SKM-1 treated with dmso at 0.1 percent for 144 hours (cell line): ENCODE results near the gene NHLH2.

Experiments used
- DNase-seq: peaks from one replicate; lab custom pipeline; 2025; ENCODE audit not compliant: unreplicated experiment; lab: John Stamatoyannopoulos, UW

NHLH2 gene

DNA sequence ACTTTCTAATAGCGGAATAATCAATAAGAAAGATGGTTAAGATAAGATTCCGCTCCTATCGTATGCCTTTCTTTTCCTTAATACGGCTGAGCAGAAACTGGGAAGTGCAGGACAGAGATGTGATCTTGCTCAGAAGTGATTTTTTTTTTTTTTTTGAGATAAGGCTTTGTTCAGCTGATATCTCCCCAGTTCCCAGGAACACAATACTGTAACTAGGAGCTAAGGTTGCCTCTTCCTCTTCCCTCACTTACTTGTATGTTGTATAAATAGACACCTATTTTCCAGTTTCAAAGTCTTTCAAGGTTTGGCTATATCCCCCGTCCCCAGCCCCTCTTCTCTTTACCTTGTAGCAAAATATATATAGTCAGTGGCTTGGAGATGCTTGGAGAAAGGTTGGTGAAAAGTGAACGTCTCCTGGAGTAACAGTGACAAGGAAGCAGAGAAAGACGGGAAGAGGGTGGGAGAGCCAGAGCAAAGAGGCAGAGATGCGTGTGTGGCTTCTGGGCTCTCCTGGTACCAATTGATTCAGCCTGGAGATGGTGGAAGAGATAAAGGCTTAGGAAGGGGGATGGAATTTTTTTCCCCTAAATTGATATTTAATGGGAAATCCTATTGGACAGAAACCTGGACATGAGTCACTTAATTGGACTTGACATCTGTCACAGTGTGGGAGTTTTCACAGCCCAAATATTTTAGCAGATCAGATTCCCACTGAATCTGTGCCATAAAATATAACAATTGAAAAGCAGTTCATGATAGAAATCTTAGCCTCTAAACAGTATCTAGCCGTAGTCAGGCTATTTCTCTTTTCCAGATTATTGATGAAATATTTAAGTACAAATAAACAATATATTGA is at the start of gene NHLH2:
TSS of gene NHLH2 (minus strand) at position 522 of the 856 bp plus-strand sequence. CDS start 2,754 bp downstream, outside the sequence.
- no peak for DNase-seq

DNA sequence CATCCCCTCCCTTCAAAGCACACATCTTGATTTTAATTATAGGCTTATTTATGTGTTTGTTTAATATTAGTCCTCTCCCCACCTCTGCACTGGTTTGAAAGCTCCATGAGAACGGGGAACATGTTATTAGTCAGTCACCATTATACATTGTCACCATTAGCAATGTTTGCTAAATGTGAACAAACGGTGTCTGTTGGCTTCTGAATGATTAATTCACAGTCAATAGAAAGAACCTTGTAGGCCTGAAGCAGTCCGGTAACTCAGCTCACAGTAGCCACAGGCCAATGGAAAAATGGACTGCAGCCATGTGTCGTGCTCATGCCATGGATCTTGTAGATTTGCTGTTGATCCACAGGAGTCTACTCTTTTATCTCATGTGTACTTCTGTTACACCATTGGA is 49.7 kb upstream of the NHLH2 start:
- DNase-seq, result no peak

DNA sequence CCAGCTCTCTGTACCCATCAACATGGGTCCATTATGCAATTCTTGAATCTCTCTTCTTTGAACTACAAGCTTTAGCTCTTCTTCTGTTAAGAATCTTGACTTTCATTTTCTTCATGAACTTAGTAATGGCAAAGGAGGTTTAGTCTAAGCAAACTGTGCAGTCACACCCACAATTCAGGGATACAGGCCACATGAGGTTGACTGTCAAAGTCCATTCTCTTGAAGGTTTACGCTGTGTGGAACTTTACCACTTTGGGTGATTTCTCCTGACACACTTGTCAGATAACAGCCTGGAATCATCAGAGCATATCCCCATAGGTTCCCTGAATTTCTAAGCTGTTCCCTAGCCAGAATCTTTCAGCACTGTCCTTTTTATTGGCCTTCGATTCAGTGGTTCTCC is 48.0 kb upstream of the NHLH2 start:
- DNase-seq, result no peak

DNA sequence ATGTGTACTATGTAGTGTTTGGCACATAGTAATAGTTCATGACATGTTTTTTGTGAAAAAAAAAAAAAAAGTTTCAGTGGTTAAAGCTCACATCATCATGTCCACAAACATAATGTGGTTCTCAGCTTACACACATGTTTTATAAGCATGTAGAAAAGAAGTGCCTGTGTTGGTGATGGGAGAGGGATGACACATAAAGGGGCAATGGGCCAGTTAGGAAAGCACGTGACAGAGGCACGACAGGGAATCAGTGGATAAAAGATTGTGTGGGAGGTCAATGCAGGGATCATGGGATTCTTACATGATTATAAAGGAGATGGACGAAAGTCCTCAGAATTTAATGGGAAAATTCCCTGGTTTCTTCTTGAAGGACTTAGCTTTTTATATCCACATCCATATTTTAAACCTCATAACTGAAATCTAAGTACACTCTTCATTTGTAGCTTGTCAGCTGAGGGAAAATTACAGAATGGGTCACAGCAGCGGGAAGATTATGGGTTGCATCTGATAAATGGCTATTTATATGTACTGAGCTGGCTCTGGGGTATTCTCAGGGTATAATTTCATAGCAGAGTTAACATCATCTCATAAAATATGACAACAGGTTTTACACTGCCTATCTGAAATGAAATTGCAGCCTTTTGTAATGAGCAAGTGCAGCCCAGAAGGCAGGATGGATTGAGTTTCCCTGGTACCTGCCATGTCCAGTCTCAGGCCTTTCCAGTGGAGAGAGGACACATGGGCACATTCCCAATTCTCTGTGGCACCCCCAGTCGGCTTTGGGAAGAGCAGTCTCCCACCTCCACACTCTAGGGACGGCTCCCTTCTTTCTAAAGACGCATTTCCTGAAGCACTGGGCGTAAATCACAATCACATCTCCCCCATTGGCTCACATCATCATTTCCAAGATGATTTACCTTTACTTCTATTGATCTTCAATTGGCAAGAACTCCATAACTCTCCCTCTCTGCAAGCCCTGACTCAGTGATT is 42.3 kb upstream of the NHLH2 start:
- DNase-seq, result no peak

DNA sequence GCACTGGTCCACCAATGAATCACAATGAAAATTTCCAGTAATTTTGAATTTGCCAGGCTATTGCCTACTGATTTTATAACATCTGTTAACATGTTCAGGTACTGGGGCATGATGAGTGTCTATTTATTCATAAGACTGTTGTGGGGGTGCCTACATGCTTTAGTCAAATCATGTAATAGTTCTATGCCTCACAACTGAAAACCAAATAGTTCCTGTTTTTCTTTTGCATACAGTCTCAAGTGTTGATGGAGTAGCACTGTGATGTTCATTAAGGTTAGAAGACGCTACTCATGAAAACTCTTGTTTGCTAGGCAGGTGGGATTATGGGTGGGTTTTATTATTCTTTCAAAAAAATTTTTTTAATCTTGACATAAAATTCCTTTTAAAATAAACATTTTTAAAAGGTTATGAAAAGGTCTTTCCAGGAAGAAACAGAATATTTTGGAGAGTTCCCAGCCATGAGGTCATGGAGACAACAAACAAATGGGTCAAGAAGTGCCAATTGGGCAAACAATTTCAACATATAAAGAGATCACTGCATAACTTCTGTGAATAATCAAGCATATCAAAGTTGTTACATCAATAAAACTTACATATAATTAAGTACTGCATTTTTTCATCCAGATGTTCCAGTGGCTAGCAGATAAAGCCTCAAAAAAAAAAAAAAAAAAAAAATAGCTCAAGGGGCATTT is 40.2 kb upstream of the NHLH2 start:
- no peak for DNase-seq

DNA sequence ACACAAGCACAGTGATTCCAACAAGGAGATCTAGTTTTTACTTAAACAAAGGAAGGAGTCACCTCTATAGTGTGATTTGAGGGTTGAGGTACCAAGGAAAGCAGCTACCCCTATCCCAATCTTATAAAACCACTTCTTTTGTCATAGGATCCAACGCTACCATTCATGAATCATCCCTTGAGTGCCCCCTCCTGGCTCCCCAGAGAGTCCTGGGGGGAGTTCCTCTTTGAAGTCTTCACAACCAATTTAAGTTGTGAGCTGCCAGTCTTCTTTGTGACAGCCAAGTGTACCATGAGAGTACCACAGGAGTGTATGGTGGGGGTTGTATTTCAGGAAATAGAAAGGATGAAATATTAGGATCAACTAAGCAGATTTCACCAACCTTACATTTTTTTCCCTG is 39.1 kb upstream of the NHLH2 start:
- DNase-seq, result no peak

DNA sequence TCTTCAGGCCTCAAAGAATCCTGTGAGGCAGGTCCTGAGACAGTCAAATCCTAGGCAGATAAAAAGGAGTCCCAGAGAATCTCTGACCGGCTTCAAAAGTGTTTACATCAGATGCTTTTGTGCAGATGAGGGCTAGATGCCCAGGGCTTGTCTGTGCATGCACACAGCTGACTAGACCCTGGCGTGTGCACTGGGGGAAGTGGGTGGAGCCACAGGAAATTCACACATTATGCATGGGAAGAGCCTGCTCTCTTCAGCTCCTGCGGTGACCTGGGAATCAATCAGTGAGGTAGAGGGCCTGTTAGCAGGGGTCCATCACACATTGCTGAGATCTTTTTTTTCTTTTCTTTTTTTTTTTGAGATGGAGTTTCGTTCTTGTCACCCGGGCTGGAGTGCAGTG is 36.6 kb upstream of the NHLH2 start:
- no peak for DNase-seq

DNA sequence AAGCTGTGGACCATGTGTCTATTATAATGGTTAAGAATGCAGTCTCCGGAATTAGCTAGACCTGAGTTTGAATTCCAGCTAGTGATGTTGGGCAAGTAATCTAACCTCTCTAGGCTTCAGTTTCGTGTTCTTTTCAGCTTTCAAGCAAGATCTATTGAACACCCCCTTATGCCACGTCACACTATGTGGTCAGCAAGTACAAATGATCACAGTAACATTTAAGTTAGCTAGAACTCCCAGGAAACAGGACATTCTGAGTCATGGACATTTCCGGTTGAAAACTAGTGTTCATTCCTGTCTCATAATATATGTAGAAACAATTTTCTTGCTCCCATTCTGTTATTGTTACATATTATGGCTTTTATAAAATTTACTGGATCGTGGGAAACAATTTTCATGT is 34.0 kb upstream of the NHLH2 start:
- DNase-seq, result no peak

DNA sequence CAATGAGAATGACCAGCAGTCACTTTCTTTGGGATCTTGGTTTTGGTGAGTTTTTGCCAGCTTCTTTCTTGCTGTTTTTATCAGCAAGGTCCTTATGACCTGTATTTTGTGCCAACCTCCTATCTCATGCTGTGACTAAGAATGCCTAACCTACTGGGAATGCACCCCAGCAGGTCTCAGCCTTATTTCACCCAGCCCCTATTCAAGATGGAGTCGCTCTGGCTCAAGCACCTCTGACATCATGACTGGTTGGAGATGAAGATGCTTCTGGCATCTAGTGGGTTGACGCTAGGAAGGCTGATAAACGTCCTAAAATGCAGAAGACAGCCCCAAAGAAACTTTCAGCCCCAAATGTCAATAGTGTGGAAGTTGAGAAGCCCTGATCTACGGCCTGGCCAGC is 33.6 kb upstream of the NHLH2 start:
- no peak for DNase-seq

DNA sequence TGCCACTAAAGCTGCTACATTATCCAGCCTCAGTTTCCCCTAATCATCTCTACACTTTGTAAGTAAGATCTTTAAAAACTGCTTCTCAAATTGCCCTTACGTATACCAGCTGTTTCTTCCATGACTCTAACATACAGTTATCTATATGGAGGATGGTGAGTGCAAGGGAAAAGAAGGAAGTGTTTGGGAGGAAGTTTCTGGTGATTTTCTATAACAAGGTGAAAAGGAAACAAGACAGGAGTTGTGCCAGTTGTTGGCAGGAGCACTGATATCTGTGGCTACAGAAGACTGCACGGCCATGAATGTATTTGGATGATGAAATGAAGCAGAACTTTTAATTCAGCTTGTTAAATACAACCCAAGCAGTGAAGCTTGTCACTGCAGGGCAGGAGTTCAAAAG is 32.3 kb upstream of the NHLH2 start:
- peak; percentile 76 for DNase-seq

DNA sequence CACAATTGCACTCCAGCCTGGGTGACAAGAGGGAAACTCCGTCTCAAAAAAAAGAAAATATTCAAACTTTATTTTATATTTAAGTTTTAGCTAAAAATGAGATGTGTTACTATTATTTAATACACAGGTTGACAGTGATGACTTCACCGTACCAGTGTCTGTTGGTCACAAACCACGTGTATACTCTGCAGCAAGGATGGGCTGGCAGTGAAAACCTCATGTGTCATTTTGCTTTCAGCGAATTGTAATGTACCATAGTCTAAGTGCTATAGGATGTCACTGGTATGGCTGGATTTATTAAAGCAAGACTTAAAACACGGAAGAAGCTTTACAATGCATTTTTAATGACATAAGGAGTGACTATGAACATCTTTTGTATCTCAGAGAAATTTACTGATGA is 28.1 kb upstream of the NHLH2 start:
- no peak for DNase-seq

DNA sequence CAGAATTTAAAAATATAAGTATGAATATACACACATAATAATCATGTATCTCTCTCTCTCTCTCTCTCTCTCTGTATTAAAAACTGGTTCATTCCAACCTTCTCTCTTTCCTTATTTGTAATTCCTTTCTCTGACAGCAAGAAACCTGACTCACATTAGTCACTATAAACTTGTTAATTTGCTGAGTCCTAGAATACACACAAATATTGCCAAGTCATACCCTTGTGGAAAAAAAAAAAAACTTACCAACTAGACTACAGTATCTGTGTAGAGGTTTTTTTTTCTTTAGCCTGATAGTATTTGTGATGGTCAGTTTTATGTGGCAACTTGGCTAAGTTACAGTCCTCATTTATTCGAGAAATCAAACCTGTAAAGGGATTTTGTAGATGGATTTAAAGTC is 26.3 kb upstream of the NHLH2 start:
- DNase-seq, result no peak

DNA sequence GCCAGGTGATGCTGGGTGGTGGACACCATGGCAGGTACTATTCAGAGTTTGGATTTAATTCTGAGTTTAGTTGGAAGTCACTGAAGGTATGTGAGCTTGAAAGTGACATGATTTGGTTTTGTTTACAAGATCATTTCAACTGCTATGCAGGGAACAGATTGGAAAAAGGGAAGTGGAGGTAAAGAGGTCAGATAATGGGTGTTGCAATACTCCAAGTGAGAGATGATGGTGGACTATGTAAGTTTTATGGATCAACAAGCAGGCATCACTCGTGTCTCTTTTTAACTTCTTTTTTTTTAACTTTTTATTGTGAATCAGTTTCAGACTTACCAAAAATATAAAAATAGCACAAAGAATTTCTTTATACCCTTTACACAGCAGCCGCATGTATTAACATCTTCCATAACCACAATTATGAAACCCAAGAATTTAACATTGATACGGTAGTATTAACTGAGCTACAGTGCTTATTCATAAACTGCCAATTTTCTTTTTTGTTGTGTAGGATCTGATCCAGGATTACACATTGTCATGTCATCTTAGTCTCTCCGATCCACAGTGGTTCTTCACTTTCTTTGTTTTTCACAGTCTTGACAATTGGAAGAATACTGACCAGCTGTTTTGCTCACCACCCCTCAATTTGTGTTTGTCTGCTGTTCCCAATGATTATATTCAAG is 24.9 kb upstream of the NHLH2 start:
- peak; percentile 89 for DNase-seq

DNA sequence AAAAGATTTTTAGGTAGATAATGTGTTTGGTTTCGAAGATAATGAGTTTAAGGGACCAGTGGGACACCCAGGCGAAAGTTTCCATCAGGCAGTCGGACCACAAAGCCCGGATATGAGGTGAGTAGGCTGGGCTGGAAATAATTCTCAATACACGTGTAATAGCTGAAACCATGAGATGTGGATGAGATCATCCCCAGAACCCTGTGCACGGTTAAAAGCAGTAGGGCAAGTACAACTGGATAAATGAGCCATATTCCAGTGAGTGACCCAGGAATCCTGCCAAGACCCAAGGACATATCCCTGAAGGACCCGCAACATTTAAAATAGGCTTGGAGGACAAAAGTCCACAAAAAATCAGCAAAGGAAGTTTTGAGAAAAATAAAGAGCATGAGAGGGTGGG is 21.5 kb upstream of the NHLH2 start:
- DNase-seq, result no peak

DNA sequence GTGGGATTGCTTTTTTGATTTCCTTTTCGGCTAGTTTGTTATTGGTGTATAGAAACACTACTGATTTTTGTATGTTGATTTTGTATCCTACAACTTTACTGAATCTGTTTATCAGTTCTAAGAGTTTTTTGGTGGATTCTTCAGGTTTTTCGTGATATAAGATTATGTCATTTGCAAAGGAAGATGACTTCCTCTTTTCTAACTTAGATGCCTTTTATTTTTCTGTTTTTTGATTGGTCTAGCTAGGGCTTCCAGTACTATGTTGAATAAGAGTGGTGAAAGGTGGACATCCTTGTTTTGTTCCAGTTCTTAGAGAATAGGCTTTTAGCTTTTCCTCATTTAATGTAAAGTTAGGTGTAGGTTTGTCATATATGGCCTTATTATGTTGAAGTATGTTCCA is 13.1 kb upstream of the NHLH2 start:
- no peak for DNase-seq

DNA sequence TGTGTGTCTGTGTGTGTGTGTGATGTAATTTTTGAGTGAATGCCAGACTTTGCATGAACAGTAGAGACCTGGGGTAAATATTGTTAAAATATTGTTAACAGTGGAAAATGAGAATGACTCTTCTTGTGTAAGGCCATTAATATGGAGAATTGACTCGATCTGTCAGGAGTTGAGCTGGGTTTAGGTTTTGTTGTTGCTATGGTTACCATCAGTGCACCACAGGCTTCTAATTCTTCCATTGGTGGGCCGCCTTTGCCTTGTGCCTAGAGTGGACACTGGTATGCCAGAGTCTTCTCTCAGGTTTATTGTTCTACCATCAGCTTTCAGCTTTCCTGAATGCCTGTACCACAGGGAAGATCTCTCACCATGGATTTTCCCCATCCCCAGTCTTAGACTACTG is 10.0 kb upstream of the NHLH2 start:
- no peak for DNase-seq

DNA sequence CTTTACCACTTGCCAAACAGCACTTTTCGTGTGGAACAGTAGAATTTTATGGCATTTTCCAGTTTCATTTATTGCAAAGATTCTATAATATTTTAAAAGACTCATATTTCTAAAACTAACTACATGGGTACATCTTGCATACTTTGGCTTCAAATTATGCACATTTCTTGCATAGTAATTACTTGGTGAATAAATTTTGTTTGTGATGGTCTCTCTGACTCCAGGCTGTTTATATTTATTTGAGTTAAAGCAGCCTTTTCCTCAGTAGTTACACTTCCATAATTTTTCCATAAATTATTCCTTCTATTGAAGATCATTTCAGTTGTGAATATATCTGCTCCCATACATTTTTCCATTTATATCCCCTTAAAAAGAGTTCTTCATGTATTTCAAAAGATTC is 6.9 kb upstream of the NHLH2 start:
- no peak for DNase-seq

DNA sequence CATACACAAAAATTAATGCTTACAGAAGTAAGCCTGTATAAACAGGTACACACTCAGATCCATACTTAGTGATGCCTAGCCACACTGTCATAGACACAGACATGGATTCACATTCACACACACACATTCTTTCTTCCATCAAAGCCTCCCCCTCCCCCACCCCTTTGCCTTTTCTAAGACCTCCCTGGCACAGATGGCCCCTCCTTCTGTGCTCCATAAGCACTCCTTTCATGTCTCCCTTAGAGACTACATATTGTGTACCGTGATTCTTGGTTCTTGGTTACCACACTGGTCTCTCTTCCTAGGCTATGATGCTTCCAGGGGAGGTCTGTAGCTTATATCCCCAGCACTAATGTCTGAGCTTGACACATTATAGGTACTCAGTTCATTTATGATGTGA is 2.0 kb upstream of the NHLH2 start:
- DNase-seq, result no peak

DNA sequence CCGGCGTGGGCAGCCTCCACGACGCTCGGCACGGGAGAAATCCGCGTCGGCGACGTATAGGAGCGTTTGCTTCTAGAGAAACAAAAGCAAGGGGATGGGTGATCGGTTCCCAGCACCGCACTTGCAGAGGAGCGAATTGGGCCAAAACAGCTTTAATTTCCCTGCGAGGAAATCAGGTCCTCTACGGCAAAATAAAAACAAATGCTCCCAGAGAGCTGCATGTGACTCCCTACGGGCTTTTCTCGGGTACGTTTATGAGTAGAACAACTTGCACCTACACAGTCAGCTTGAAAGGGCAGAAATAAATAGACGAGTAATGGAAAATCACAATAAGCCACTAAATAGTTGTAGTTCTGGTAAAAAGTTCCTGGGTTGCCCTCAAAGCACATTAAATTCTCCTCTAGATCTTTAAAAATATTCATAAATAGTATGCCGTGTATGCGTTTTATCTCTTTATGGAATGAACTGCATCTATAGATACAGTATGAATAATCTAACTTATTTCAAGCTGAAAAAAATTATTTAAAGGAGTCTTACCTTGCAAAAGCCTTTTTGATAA is 1.2 kb downstream of the NHLH2 start:
- DNase-seq, result no peak

DNA sequence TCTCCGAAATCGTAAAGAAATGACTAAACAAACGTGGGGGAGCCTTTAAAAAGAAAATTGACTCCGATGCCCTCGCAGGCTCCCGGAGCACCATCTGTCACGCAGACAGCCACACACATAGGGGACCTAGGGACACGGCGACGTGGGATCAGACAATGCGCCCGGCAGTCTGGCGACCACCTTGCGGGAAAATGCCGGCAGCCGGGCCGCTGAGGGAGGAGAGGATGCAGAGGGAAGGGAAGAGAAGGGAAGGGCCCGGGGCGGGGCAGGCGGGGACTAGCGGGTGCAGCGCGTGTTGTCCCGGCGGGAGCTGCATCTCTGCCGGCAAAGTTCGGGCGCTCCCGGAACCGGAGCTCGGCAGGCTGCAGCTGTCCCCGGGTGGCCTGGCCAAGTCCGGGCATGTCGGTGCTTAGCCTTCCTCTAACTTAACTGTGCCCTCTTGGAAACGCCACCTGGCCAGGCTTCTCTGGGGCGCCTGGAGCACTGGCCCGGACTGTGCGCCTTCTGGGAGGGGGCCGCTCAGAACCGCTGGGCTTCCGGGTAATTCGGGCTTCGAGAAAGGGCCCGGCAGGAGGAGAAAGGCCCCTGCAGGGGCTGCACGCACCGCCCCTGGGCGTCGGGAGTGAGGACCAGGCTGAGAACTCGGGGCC is 1.8 kb downstream of the NHLH2 start:
- DNase-seq, result no peak
